ENCODE results near the gene IDS.

DNA sequence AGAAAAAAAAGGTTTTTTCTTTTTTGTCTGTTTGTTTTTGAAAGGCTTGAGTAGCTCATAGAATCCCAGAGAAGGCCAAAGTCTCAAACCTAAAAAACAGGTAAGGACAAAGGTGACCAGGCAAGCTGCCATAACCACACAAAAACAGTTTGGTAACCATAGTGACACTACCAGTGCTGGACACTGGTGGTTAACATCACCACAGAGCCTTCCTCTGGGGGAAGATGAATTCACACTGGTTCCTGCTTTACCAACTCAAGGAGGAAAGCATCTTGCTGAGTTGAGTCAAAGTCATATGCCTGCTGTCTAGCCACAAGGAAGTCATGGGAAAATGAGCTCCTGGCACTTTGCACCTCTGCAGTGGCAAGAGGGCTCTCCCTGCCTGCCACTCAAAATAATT lies 32.5 kb downstream of the IDS start:
- TF ChIP-seq, protein P1, sequence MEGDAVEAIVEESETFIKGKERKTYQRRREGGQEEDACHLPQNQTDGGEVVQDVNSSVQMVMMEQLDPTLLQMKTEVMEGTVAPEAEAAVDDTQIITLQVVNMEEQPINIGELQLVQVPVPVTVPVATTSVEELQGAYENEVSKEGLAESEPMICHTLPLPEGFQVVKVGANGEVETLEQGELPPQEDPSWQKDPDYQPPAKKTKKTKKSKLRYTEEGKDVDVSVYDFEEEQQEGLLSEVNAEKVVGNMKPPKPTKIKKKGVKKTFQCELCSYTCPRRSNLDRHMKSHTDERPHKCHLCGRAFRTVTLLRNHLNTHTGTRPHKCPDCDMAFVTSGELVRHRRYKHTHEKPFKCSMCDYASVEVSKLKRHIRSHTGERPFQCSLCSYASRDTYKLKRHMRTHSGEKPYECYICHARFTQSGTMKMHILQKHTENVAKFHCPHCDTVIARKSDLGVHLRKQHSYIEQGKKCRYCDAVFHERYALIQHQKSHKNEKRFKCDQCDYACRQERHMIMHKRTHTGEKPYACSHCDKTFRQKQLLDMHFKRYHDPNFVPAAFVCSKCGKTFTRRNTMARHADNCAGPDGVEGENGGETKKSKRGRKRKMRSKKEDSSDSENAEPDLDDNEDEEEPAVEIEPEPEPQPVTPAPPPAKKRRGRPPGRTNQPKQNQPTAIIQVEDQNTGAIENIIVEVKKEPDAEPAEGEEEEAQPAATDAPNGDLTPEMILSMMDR (conservative IDR thresholded peaks at IDR 0.05): no peak
- TF ChIP-seq ZFX (IDR thresholded peaks at IDR 0.05): no peak
